ENCODE measurements around the gene PLAA. TPM values are rescaled to one million over a fixed set of nuclear protein-coding genes. Genes with fewer than 3 reads are reported as not detected.
A peak's percentile ranks its signal among the peaks of the same experiment; 100 is the strongest.

The PLAA gene
- 35.1 and 41.0 TPM in 2 replicates for total RNA-seq

GRCh38 chr9:26946753-26947727, at the start of gene PLAA:
Gene PLAA, minus strand, starts transcription at chr9:26947242. Its CDS starts 197 bp downstream, at chr9:26947045.
- peak within 1 kb of the TSS; percentile 96 for H3K4me3 ChIP-seq (ENCODE audit: low read depth, low read length)
- no peak for TF ChIP-seq CTCF (IDR thresholded peaks at IDR 0.05; ENCODE audit: insufficient read depth, low read depth, low read length)
- DNase-seq (ENCODE audit: low read depth) = peak; percentile 93

- no peak overlapping the region for H3K4me3 ChIP-seq (ENCODE audit: low read depth, low read length)
- DNase-seq (ENCODE audit: low read depth) = no peak
- TF ChIP-seq CTCF (IDR thresholded peaks at IDR 0.05; ENCODE audit: insufficient read depth, low read depth, low read length) = no peak
These were observed 48.8 kb upstream of the PLAA start for GRCh38 chr9:26995810-26996209.

GRCh38 chr9:26983340-26983739, 36.3 kb upstream of the PLAA start:
- TF ChIP-seq CTCF (IDR thresholded peaks at IDR 0.05; ENCODE audit: insufficient read depth, low read depth, low read length) = no peak
- no peak for DNase-seq (ENCODE audit: low read depth)
- no peak overlapping the region for H3K4me3 ChIP-seq (ENCODE audit: low read depth, low read length)

- DNase-seq (ENCODE audit: low read depth) = peak; percentile 63
These were observed 29.0 kb upstream of the PLAA start for GRCh38 chr9:26975728-26976707.

GRCh38 chr9:26974927-26975326, 27.9 kb upstream of the PLAA start:
- no peak overlapping the region for H3K4me3 ChIP-seq (ENCODE audit: low read depth, low read length)
- no peak for DNase-seq (ENCODE audit: low read depth)
- TF ChIP-seq CTCF (IDR thresholded peaks at IDR 0.05; ENCODE audit: insufficient read depth, low read depth, low read length) = no peak

More at GRCh38 chr9:26975728-26976707, 29.0 kb upstream of the PLAA start:
- peak; percentile 73 for TF ChIP-seq CTCF (IDR thresholded peaks at IDR 0.05; ENCODE audit: insufficient read depth, low read depth, low read length)
- no peak overlapping the region for H3K4me3 ChIP-seq (ENCODE audit: low read depth, low read length)

GRCh38 chr9:26973989-26974388, 26.9 kb upstream of the PLAA start:
- no peak for DNase-seq (ENCODE audit: low read depth)
- no peak overlapping the region for H3K4me3 ChIP-seq (ENCODE audit: low read depth, low read length)
- no peak for TF ChIP-seq CTCF (IDR thresholded peaks at IDR 0.05; ENCODE audit: insufficient read depth, low read depth, low read length)
